Astrocyte of the spinal cord (primary cell): Measurements from ENCODE around the gene HOXB8.

Experiments
- DNase-seq: peaks from one replicate; pipeline ENCODE4 v3.0.0; 2011; ENCODE audit warnings: low read depth, low spot score
- H3K4me3 ChIP-seq: 2 replicates; pipeline ENCODE4 v1.5.1; 2011; ENCODE audit warnings: low read depth, mild to moderate bottlenecking, low read length, moderate library complexity
- in situ Hi-C: cut with HindIII; loops from 2 replicates; pipeline ENCODE4 v1.10.0; 2017; ENCODE audit warnings: low sequenced_read_pairs
- TF ChIP-seq, protein P1 (sequence below): IDR thresholded peaks from 2 replicates; pipeline ENCODE4 v1.5.1; 2012; ENCODE audit warnings: low read depth, mild to moderate bottlenecking, low read length, inconsistent platforms

Gene HOXB8

DNA sequence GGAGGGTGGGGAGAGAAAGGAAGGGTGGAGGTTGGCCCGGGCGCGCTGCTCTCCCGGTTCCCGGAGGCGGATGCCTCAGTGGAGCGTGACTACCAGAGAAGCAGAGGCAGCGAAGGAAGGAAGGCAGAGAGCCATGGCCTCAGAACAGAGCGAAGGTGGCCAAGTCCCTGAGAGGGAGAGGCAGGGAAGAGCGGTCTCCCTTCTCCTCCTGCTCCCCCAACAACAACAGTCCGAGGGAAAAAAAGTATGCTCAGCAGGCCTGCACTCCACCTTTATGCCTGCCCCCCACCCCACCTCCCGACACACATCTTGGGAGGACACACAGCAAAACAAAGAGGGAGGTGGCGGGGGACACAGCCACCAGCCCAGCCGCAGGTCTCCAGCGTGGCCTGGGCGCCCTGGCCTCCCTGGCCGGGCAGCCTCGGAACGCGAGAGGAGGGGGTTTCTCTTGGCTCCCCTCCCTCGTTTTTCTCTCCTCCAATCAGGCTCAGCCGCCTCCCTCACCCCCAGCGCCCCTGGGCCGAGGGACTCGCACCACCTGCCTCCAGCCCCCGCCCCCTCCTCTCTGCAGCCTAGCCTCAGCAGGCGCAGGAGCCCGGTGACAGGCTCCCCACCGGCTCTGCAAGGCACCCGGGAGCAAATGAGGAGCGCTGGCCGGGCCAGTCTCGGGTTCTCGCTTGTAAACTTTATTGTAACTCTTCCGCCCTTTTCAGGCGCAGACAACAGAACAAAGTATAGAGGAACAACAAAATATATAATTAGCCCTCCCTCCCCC lies 3.2 kb downstream of the HOXB8 start:
- DNase-seq = peak; percentile 61
- in situ Hi-C loops = no loop called here
- peak overlapping the region; percentile 75 for H3K4me3 ChIP-seq
- TF ChIP-seq, protein P1, sequence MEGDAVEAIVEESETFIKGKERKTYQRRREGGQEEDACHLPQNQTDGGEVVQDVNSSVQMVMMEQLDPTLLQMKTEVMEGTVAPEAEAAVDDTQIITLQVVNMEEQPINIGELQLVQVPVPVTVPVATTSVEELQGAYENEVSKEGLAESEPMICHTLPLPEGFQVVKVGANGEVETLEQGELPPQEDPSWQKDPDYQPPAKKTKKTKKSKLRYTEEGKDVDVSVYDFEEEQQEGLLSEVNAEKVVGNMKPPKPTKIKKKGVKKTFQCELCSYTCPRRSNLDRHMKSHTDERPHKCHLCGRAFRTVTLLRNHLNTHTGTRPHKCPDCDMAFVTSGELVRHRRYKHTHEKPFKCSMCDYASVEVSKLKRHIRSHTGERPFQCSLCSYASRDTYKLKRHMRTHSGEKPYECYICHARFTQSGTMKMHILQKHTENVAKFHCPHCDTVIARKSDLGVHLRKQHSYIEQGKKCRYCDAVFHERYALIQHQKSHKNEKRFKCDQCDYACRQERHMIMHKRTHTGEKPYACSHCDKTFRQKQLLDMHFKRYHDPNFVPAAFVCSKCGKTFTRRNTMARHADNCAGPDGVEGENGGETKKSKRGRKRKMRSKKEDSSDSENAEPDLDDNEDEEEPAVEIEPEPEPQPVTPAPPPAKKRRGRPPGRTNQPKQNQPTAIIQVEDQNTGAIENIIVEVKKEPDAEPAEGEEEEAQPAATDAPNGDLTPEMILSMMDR = no peak

DNA sequence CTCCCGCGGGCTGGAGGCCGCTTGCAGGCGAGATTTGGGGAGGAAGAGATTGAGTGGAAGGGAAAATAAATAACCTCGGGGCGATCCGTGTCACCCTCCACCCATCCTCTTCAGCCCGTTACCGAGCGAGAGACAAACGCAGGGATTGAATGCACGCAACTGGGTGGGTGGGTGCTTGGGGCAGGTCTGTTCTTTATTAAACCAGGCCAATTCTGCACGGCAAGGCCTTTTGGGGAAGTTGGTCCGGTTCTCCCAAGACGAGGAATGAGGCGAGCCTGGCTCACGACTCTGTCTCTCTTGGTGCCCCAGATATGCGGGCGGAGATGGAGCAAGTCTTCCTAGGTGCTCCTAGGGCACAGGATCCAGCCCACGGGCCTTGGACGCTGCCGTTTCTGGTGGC lies 3.9 kb downstream of the HOXB8 start:
- DNase-seq = peak; percentile 49
- in situ Hi-C loops = no loop called here
- TF ChIP-seq, protein P1 = no peak
- peak overlapping the region; percentile 75 for H3K4me3 ChIP-seq

DNA sequence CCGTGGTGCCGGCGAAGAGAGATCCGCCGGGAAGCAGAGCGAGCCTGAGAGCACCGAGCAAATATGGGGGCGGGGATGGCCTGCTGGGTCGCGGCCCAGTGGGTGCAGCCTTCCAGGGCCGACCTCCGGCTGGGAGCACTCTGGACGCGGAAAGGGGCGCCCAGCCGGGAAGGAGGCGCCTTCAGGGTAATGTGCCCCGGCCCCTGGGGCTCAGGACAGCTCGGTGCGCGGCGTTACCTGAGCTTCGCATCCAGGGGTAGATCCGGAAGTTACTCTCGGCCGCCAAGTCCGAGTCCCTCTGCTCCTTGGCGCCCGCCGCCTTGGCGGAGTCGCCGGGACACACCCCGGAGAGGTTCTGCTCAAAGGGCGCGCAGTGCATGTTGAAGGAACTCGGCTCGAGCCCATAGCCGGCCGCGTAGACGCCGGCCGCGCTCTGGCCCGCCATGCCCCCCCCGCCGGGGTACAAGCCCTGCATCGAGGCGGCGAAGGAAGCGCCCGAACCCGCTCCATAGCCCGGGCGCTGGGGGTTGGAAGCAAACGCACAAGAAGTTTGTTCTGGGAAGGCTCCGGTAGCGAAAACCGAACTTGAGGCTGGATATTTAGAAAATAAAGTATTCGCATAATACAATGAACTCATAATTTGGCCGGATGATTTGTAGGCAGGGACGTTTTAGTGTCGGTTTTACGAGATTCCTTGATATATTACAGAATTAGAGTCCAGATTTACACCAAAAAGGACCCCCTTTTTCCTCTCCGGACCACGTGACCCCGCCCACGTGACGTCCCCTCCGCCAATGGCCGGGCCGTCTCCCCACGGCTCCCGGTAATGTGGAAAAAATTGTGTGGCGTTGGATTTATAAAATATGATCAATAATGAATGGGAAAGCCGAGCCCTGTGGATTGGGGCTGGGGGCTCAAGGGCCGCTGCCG lies 4.5 kb downstream of the HOXB8 start, which contains the start of gene HOXB7:
HOXB7 (minus strand) TSS at position 736 of the 930 bp plus-strand sequence; CDS start at position 637, 99 bp downstream.
- peak; percentile 80 for DNase-seq
- in situ Hi-C loops = no loop called here
- peak within 1 kb of the TSS; percentile 75 for H3K4me3 ChIP-seq
- TF ChIP-seq, protein P1 = no peak

DNA sequence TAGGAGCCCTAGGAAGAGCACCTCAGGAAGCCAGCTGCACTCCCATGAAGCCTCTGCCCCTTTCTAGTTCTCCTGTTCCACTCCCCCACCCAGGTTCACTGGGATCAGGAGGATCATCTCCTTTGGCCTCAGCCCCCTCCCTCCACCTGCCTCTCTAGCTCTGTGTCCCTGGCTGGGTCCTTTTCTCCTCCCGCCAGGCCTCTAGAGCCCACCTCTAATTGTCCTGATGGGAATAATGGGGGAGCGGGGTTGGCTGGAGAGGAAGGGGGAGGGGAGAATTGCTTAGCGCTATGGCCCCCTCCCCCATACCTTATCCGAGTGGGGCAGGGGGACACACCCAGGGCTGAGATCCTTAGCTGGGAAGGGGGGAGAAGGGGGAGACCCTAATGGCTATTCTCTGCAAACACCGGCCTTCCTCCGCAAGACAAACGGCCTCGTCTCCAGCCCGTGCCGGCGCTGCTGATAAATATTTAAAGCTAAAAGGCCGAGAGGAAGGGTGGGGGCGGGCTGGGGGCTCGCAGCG lies 5.3 kb downstream of the HOXB8 start:
- H3K4me3 ChIP-seq = peak overlapping the region; percentile 75
- peak; percentile 7 for DNase-seq
- in situ Hi-C loops = no loop called here
- TF ChIP-seq, protein P1 = no peak

DNA sequence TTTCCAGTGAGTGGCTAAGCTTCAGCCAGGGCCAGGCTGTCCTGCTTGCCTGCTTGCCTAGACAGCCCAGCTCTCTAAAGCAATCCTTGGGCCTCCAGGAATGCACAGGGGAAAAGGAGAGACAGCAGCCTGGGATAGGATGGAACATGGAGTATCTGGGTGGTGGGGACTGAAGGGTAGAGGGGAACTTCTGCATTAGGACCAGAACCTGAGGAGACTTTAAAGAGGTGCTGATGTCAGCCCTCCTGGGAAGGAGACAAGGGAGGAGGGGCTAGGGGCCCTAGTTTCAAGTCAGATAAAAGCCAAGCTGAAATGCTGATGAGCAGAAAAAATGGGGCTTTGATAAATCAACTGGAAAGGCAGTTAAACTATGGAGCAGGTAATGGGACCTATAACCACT lies 6.1 kb downstream of the HOXB8 start:
- peak overlapping the region; percentile 75 for H3K4me3 ChIP-seq
- DNase-seq = peak; percentile 54
- in situ Hi-C loops = no loop called here
- TF ChIP-seq, protein P1 = no peak

DNA sequence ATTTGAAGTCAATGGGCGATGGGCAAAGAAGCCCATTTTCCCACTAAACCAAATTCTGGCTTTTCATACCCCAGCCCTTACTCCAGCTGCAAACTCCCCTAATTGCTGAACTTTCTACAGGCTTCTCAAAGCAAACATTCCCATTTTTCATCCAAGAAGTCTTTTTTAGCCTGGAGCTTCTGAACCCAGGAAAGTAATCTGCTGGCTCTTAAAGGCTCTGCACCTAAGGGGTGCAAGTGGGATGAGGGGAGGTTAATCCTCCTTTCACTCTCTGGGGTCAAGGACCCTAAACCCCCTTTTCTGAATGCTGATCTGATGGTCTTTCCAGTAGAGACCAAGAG lies 6.6 kb downstream of the HOXB8 start:
- H3K4me3 ChIP-seq = peak overlapping the region; percentile 75
- TF ChIP-seq, protein P1 = no peak
- peak; percentile 27 for DNase-seq
- in situ Hi-C loops = no loop called here
